HG03097 (cell line): ENCODE measurements around the gene OR2AE1.
A peak's percentile ranks its signal among the peaks of the same experiment; 100 is the strongest.
"Not testable (repeated sequence)": the region's sequence is repeated elsewhere in the genome, so short reads cannot be mapped to it uniquely, and the experiment has no call there.

Source experiments
- ATAC-seq: cut with Tn5 transposase; IDR thresholded peaks from one replicate; pipeline ENCODE4 v1.9.1; 2021; ENCODE audit not compliant: unreplicated experiment, low FRiP score

OR2AE1 gene, protein sequence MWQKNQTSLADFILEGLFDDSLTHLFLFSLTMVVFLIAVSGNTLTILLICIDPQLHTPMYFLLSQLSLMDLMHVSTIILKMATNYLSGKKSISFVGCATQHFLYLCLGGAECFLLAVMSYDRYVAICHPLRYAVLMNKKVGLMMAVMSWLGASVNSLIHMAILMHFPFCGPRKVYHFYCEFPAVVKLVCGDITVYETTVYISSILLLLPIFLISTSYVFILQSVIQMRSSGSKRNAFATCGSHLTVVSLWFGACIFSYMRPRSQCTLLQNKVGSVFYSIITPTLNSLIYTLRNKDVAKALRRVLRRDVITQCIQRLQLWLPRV

DNA sequence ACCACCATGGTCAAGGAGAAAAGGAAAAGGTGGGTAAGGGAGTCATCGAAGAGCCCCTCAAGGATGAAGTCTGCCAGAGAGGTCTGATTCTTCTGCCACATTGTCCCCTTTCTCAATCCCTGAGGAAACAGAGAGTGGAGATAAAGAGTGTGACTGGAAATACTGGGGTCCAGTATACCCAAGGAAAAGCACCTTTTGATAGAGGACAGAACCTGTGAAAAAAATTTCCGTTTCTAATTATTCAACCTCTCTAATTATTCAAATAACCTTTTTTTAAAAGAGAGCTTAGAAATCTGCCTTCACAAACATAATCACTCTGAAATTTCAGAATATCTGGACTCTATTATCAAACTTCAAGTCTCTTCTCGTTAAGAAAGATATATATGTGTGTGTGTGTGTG is at the start of gene OR2AE1:
OR2AE1 (minus strand) TSS at position 101 of the 400 bp plus-strand sequence; CDS start at position 101, 0 bp downstream.
- ATAC-seq = no peak

DNA sequence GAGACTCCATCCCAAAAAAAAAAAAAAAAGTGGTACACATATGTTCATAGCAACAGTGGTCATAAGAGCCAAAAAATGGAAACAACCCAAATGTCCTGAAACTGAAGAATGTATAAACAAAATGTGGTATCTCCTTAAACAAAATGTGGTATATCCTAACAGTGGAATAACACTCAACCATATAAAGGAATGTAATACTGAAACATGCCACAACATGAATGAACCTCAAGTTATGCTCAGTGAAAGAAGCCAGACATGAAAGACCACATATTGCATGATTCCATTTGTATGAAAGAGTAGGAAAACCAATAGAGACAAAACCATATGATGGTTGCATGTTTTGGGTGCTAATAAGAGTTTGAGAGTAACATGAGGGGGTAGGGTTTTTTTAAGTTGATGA is 49.5 kb upstream of the OR2AE1 start:
- no peak for ATAC-seq

DNA sequence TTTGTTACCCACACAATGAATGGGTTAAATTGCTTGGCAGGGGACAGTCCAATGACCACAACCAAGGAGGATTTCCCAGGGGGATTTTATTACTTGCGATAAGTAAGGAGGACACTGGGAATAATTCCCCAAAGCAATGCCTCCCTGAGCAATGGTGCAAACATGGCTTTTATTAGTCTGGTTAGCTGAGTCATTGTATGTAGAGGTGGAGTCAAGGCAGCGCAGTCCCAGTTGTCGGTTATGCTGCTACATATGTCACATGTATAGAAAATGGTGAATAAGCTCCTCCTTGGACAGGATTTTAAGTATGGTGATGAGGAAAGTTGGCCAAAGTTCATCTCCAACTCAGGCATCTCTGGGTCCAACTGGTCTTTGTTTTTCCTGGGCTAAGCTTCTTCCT is 46.4 kb upstream of the OR2AE1 start:
- no peak for ATAC-seq

DNA sequence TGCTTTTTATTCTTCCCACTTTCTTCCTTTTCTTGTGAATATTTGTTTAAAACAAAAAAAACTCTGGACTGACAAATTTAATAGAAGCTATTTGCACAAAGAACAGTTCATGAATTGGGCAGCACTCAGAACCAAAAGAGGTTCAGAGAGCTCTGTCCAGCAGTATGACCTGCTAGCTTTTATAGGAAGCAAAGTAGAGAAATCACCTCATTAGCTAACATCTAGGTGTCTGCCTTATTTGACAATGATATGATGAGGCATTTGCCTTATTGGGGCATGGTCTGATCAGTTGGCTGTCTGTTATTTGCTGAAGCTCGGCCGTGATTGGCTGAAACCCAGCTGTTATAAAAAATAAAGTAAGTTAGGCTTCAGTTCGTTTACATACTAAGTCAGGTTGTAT is 43.3 kb upstream of the OR2AE1 start:
- no peak for ATAC-seq

DNA sequence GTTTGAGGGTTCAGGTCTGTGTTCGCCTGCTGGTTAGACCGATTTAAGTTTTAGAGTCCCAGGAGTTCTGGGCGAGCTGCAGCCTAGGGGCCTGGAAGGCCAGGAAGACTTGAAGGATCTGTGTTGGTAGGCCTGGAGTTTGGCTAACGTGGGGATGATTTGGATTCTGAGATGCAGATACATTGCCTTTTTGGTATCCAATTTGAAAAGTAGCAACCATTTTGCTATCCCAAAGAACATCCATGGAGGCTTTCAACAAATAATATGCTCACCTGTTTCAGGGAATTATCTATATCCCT is 42.9 kb upstream of the OR2AE1 start:
- no peak for ATAC-seq

DNA sequence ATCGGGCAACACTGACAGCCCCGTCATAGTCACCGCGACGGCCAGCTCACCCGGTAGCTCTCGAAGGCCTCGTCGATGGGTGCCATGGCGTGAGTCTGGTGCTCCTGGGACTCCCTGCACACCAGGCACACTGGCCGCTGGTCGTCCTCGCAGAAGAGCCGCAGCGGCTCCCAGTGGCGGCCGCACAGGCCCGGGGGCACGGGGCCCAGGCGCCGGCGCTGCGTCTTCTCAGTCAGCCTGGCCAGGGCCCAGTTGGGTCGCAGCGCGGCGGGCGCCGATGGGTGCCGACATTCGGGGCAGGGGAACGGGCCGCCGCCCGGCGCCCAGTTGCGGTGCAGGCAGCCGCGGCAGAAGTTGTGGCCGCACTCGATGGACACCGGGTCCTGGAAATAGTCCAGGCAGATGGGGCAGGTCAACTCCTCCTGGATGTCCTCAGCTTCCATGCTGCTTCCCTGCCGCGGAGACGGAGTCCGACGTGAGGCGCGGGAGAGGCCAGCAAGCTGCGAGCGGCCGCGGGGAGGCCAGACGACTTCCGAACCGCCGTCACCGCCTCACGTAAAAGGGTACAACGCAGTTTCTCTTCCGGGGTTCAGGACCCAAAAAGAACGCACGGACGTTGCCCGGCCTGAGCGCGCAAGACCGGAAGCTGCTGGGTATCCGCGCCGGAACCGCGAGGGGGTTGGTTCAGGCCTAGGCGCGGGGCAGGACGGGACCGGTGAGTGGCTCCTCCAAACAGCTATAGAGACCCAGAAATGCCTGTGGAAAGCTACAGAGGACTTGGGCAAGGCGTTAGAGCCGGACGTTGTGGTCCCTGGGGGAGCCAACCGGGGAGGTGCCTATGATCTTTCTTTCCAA is 42.4 kb upstream of the OR2AE1 start, which contains the start of gene TRIM4:
TRIM4 (minus strand) TSS at position 572 of the 855 bp plus-strand sequence; CDS start at position 443, 129 bp downstream.
- ATAC-seq = peak; percentile 93

DNA sequence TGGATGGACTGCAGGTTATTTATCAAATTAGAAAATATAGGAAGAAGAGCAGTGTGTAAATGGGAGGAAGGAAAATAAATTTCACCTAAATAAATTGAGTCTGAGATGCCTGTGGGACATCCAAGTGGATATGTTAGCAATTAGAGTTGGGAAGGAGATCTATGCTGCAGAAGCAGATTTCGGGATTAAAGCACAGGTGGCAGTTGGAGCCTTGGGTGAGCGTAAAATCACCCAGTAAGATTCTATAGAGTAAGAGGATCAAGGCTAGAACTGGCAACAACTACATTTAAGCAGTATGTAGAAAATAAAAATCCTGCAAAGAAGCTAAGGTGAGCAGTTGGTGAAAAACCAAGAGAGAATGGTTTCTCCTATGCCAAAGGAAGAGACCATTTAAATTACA is 34.1 kb upstream of the OR2AE1 start:
- no peak for ATAC-seq

DNA sequence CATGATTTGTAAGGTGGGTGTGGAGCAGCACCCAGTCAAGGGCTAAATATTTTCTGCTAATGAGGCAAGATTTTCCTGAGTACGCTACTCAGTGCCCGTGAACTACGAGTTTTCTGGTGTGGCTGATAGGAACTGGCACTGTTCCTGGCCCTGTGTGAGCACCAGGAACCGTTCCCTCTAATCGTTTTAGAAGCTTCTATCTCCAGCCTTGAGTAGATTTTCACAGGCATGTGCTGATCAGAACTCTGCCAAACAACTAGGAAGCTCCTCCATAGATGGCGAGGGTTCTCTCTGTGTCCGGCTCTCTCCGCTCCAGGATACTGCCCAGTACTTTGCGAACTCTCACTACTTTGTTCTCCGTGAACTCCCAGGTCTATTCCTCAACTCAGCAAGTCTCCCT is 24.7 kb upstream of the OR2AE1 start:
- no peak for ATAC-seq

DNA sequence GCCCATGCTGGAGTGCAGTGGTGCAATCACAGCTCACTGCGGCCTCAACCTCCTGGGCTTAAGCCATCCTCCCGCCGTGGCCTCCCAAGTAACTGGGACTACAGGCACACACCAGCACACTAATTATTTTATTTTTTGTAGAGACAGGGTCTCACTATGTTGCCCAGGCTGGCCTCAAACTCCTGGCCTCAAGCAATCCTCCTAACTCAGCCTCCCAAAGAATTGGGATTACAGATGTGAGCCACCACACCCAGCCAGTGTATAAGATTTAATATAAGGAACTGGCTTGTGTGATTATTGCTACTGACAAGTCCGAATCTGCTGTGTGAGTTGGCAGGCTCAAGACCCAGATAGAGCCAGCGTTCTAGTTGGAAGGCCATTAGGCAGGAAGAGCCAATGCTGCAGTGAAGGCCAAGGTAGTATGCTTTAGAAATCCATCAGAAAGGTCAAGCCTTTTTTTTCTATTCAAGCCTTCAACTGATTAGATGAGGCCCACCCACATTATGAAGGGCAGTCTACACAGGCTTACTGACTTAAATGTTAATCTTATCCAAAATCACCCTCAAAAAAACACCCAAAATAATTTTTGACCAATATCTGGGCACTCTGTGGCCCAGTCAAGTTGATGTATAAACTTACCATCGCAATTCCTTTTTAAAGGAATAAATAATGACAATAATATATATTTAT is 23.1 kb upstream of the OR2AE1 start:
- ATAC-seq = no peak

DNA sequence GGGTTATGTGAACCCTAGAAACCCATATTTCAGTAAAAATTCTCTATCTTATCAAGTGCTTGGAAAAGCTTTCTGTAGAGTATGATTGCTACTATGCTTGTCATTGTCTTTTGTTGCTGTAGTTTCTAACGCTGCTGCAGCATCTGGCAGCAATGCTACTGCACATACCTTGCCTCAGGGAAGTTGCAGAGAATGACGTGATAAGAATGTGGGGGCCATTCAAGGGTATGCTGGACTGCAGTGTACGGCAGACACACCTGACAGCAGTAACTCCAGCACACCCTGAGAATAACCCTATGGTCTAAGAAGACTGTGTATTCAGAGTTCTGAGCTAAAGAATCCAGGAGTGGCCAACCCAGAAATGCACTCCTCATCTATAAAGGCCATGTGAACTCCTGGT is 22.0 kb upstream of the OR2AE1 start:
- ATAC-seq = no peak

DNA sequence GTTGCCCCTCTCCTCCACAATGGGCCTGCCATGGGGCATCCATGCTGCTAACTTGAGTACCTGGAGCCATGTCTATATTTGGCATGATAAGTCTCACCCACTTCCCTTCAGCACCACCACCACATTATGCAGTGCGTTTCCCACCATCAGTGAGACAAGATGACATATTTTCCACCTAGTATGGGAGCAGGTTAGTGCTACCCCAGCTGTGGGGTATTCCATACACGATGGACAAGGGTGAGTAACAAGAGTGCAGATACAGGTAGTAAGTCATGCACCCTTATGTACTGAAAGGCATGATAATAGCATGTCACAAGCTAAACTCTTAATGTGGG is 21.2 kb upstream of the OR2AE1 start:
- ATAC-seq = no peak

DNA sequence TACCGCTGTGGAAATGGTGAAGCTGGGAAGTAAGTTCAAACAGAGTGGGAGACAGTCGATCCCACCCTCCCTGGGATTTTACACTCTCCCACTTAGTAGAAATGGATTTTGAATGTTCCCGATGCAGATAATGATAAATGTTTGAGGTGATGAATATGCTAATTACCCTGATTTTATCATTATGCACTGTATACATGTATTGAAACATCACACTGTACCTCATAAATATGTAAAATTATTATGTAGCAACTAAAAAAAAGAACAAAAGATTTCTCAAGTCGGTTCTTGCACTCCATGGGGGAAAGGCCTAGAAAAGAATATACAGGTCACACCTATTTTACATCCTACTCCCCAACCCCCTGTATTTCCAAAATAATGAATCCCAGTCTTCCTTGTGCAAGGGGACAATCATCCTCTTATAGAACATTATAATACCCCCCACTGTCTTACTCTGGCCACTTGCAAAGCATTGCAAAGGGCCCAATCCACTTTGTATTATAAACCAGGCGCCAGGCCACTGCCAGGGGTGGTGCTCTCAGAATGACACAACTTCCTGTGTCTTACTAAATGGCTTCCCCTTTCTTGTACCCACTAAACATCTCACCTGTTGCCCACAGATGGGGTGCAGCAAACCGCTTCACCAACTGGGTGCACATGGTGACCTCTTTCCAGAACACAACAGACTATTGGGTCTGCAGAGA is 20.6 kb upstream of the OR2AE1 start:
- no peak for ATAC-seq

DNA sequence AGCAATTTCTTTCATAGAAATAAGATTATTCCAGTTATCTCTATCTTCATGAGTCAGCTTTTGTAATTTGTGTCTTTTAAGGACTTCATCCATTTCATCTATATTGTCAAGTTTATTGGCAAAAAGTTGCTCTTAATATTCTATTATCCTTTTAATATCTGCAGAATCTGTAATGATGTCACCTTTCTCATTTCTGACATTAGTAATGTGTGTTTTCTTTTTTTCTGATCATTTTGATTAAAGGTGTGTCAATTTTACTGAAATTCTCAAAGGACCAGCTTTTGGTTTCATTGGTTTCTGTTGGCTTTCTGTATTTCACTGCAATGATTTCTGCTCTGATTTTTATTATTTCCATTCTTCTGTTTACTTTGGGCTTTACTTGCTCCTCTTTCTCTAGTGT is 17.9 kb upstream of the OR2AE1 start:
- ATAC-seq = no peak

DNA sequence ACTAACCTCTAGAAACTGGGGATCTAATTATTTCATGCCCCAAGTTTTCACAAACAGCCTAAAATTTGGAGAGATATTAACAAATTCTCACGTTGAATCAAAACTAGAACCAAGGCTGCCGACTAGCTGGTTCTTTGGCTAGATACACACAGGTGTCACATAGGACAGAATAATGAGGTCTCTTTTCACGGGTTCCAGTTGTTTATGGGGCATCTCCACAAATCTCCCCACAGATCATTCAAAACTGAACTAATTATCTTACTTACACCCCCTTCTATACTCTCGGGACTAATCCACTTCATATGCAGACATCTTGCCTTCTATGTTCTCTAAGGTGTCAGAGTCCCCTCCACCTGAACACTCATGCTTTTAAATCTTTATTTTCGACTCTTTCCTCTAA is 16.4 kb upstream of the OR2AE1 start:
- no peak for ATAC-seq

DNA sequence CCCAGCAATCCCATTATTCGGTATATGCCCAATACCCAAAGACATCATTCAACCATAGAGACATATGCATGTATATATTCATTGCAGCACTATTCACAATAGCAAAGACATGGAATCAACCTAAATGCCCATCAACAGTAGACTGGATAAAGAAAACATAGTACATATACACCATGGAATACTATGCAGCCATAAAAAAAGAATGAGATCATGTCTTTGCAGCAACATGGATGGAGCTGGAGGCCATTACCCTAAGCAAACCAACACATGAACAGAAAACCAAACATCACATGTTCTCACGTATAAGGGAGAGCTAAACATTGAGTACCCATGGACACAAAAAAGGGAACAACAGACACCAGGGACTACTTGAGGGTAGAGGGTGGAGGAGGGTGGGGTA is 13.5 kb upstream of the OR2AE1 start:
- ATAC-seq = not testable (repeated sequence)

DNA sequence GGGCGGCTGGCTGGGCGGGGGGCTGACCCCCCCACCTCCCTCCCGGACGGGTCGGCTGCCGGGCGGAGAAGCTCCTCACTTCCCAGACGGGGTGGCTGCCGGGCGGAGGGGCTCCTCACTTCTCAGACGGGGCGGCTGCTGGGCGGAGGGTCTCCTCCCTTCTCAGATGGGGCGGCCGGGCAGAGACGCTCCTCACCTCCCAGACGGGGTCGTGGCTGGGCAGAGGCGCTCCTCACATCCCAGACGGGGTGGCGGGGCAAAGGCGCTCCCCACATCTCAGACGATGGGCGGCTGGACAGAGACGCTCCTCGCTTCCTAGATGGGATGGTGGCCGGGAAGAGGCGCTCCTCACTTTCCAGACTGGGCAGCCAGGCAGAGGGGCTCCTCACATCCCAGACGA is 11.5 kb upstream of the OR2AE1 start:
- not testable (repeated sequence) for ATAC-seq

DNA sequence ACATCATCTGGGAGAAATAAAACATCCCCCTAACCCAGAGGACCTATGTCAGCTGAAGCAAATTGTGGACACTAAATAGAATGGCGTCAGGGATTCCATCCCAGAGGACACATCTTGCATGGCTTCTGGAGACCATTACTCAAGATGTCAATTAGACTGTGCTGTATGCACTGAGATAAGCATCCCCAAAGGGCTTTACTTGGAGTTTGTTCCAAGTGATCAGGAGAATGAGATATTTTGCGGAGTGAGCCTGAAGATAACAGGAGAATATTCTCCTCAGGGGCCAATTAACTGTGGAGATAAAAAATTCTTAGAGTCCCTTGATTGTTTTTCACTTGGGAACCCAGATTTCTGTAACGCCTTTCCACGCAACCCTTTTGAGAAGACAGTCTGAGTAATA is 4.5 kb upstream of the OR2AE1 start:
- ATAC-seq = no peak

DNA sequence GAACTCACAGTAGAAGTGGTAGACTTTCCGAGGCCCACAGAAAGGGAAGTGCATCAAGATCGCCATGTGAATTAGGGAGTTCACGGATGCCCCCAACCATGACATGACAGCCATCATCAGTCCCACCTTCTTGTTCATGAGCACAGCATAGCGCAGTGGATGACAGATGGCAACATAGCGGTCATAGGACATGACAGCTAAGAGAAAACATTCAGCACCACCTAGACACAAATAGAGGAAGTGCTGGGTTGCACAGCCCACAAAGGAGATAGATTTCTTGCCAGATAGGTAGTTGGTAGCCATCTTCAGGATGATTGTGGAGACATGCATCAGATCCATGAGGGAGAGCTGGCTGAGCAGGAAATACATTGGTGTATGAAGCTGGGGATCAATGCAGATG is 342 bp downstream of the OR2AE1 start:
- no peak for ATAC-seq

DNA sequence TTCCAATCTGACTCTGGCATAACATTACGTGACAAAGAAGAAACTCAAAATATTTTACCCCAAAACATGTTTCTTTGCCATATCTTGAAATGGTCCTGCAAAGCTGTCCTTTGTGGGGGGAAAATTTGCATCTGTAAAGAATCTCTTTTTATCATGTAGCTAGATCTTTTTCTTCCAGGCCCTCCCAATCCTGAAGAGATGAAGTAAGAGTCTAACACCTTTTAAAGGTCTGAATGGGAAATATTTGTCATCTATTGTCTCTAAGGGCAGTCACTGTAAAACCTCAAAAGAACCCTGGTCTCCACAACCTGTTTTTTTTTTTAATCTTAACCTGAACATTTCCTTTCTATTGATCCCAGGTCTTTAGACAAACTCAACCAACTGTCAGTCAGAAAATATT is 8.6 kb downstream of the OR2AE1 start:
- ATAC-seq = no peak

DNA sequence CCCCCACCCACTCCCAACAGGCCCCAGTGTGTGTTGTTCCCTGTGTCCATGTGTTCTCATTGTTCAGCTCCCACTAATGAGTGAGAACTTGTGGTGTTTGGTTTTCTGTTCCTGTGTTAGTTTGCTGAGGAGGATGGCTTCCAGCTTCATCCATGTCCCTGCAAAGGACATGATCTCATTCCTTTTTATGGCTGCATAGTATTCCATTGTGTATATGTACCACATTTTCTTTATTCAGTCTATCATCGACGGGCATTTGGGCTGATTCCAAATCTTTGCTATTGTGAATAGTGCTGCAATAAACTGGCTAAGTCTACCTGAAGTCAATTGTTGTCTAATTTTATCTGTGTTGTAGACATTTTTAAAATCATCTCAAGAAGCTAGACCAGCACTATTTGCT is 9.4 kb downstream of the OR2AE1 start:
- not testable (repeated sequence) for ATAC-seq

DNA sequence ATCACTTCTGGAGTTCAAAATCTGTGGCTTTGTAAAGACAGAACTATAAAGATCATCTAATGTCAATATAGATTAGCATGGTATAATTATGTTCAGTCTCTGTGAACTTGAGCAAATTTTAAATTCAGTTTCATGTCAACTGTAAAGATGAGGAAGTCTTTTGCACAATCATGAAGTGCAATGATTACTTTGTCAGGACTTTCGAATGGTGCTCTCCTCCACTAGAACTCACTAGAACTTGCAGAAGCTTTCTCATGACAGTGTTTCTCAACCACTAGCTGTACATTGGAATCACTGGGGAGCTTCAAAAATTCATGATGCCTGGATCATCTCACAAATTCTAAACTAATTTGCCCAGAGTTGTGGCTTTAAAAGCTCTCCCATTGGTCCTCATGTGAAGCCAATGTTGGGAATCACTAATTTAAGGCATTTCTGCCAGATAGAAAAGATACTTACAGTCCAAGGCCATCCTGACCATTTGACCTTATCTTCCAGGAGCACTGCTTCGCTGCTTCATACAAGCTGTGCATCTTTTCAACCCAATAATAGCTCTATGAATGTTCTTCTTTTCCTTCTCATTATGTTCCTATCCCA is 12.9 kb downstream of the OR2AE1 start:
- ATAC-seq = no peak
